A204.1 (cell line): ENCODE results near the gene ZNF226.
"Not testable (repeated sequence)": the region's sequence is repeated elsewhere in the genome, so short reads cannot be mapped to it uniquely, and the experiment has no call there.

Experiments used
- FAIRE-seq: peaks from 2 replicates; lab custom pipeline; 2012; peaks lifted over from hg19 to GRCh38; lab: Jason Lieb, UNC

ZNF226 gene

GRCh38 chr19:44164673-44165512, at the start of gene ZNF226:
Gene ZNF226, plus strand, starts transcription at chr19:44165100. Its CDS starts 4,981 bp downstream, at chr19:44170081.
- peak; percentile 100 for FAIRE-seq

- not testable (repeated sequence) for FAIRE-seq
Observed at GRCh38 chr19:44121162-44121561, 43.7 kb upstream of the ZNF226 start.

GRCh38 chr19:44131955-44132354, 32.9 kb upstream of the ZNF226 start:
- FAIRE-seq: no peak

GRCh38 chr19:44141191-44142058, 23.5 kb upstream of the ZNF226 start, which contains the start of gene ZNF234:
Gene ZNF234, plus strand, starts transcription at chr19:44141554. Its CDS starts 3,079 bp downstream, at chr19:44144633.
- FAIRE-seq: peak; percentile 68

GRCh38 chr19:44142059-44142433, 22.9 kb upstream of the ZNF226 start:
- FAIRE-seq: no peak

- FAIRE-seq: no peak
Observed at GRCh38 chr19:44149776-44150175, 15.1 kb upstream of the ZNF226 start.

- no peak for FAIRE-seq
Observed at GRCh38 chr19:44151491-44151890, 13.4 kb upstream of the ZNF226 start.

GRCh38 chr19:44156475-44156874, 8.4 kb upstream of the ZNF226 start:
- FAIRE-seq: no peak

- no peak for FAIRE-seq
Observed at GRCh38 chr19:44163789-44164188, 1.1 kb upstream of the ZNF226 start.

GRCh38 chr19:44164327-44164672, 600 bp upstream of the ZNF226 start:
- no peak for FAIRE-seq

GRCh38 chr19:44170660-44171059, 5.8 kb downstream of the ZNF226 start:
- FAIRE-seq: peak; percentile 83

GRCh38 chr19:44176590-44176989, 11.7 kb downstream of the ZNF226 start:
- FAIRE-seq: no peak

- FAIRE-seq: no peak
Observed at GRCh38 chr19:44180968-44181367, 16.1 kb downstream of the ZNF226 start.

- no peak for FAIRE-seq
Observed at GRCh38 chr19:44182145-44182544, 17.2 kb downstream of the ZNF226 start.

GRCh38 chr19:44190020-44190419, 25.1 kb downstream of the ZNF226 start:
- FAIRE-seq: peak; percentile 90

GRCh38 chr19:44192127-44192526, 27.2 kb downstream of the ZNF226 start:
- FAIRE-seq: no peak

- FAIRE-seq: no peak
Observed at GRCh38 chr19:44196772-44197171, 31.9 kb downstream of the ZNF226 start.

- no peak for FAIRE-seq
Observed at GRCh38 chr19:44202470-44202869, 37.6 kb downstream of the ZNF226 start.

- no peak for FAIRE-seq
Observed at GRCh38 chr19:44202974-44203373, 38.1 kb downstream of the ZNF226 start.

GRCh38 chr19:44203877-44204276, 39.0 kb downstream of the ZNF226 start:
- not testable (repeated sequence) for FAIRE-seq

- peak; percentile 37 for FAIRE-seq
Observed at GRCh38 chr19:44204772-44205171, 39.9 kb downstream of the ZNF226 start.

GRCh38 chr19:44207126-44207803, 42.4 kb downstream of the ZNF226 start:
- FAIRE-seq: peak; percentile 98
